Lower lobe of right lung (tissue), 2 donors: ENCODE measurements around the gene INTS6. TPM values are rescaled to one million over a fixed set of nuclear protein-coding genes. Genes with fewer than 3 reads are reported as not detected.

Source experiments
- ATAC-seq, 2 donors: fragments of 200-7000 bp; cut with Tn5 transposase; one replicate each; pipeline ENCODE4 v1.9.1; 2020 to 2022; ENCODE audit warnings: mild to moderate bottlenecking in 2 of 2, moderate library complexity in 2 of 2
- DNase-seq: peaks from one replicate; pipeline ENCODE4 v3.0.0-alpha.2; 2020
- H3K27ac ChIP-seq: fragments of 200-600 bp; one replicate; pipeline ENCODE4 v1.8.0; 2022
- H3K27me3 ChIP-seq: fragments of 200-600 bp; one replicate; pipeline ENCODE4 v1.8.0; 2022; ENCODE audit warnings: low read depth
- H3K36me3 ChIP-seq: fragments of 200-600 bp; one replicate; pipeline ENCODE4 v1.8.0; 2022; ENCODE audit warnings: mild to moderate bottlenecking
- H3K4me1 ChIP-seq: fragments of 200-600 bp; one replicate; pipeline ENCODE4 v1.8.0; 2022
- H3K4me3 ChIP-seq: fragments of 200-600 bp; one replicate; pipeline ENCODE4 v1.8.0; 2022; ENCODE audit warnings: mild to moderate bottlenecking
- H3K9me3 ChIP-seq: fragments of 200-600 bp; one replicate; pipeline ENCODE4 v1.8.0; 2022
- CTCF ChIP-seq: fragments of 200-600 bp; IDR thresholded peaks from one replicate; pipeline ENCODE4 v1.8.0; 2022; ENCODE audit warnings: antibody characterized with exemption, mild to moderate bottlenecking
- intact Hi-C: fragments of 100-400 bp; cut with DNase I; formaldehyde crosslinking; loops from one replicate; pipeline ENCODE4 v1.11.0; 2022
- total RNA-seq: library from RNA; stranded (reverse); fragmentation: NEBNext Ultra II Directional; extraction: Animal tissue kit (Norgen Biotek cat#: 25700); gene quantifications from one replicate; pipeline ENCODE4 v1.2.1, GENCODE V29; 2021
- donor health status: DM: no; HTN: yes; CAD: no; lungs with severe emphysema.

The INTS6 gene
- total RNA-seq, 1 donor from 2014 or later, result 29.5 TPM

- DNase-seq (no peak), ATAC-seq (no peak)
- H3K27ac ChIP-seq, result no peak overlapping the region
- no peaks in the 10 kb centered on the region for H3K9me3 ChIP-seq
- intact Hi-C loops, result no loop called here
- no peaks in the 10 kb centered on the region for H3K27me3 ChIP-seq
- no peaks in the 10 kb centered on the region for H3K4me1 ChIP-seq
- H3K4me3 ChIP-seq, result no peak overlapping the region
- no peak for TF ChIP-seq CTCF
- no peaks in the 10 kb centered on the region for H3K36me3 ChIP-seq
Measured at GRCh38 chr13:51478418-51479198, 25.8 kb upstream of the INTS6 start.

GRCh38 chr13:51477653-51478324 is 25.0 kb upstream of the INTS6 start:
- intact Hi-C loops, result no loop called here
- Histone ChIP-seq H3K27me3 (no peaks in the 10 kb centered on the region), H3K9me3 (no peaks in the 10 kb centered on the region), H3K4me1 (no peaks in the 10 kb centered on the region), H3K36me3 (no peaks in the 10 kb centered on the region), H3K27ac (no peak overlapping the region), H3K4me3 (no peak overlapping the region)
- ATAC-seq, result no peak
- DNase-seq, result no peak
- no peak for TF ChIP-seq CTCF

- intact Hi-C loops, result no loop called here
- Histone ChIP-seq H3K9me3 (no peaks in the 10 kb centered on the region), H3K4me3 (no peak overlapping the region), H3K4me1 (no peaks in the 10 kb centered on the region), H3K27me3 (no peaks in the 10 kb centered on the region), H3K27ac (no peak overlapping the region), H3K36me3 (no peaks in the 10 kb centered on the region)
- ATAC-seq, result no peak
- TF ChIP-seq CTCF, result no peak
- no peak for DNase-seq
Measured at GRCh38 chr13:51477149-51477548, 24.3 kb upstream of the INTS6 start.

GRCh38 chr13:51475727-51476501 is 23.1 kb upstream of the INTS6 start:
- TF ChIP-seq CTCF, result no peak
- intact Hi-C loops, result no loop called here
- Histone ChIP-seq H3K36me3 (no peaks in the 10 kb centered on the region), H3K4me3 (no peak overlapping the region), H3K27ac (no peak overlapping the region), H3K9me3 (no peaks in the 10 kb centered on the region), H3K4me1 (no peaks in the 10 kb centered on the region), H3K27me3 (no peaks in the 10 kb centered on the region)
- no peak for DNase-seq
- ATAC-seq, result no peak

GRCh38 chr13:51469790-51470189 is 17.0 kb upstream of the INTS6 start:
- H3K27ac ChIP-seq, result no peak overlapping the region
- H3K36me3 ChIP-seq, result no peaks in the 10 kb centered on the region
- H3K9me3 ChIP-seq, result no peaks in the 10 kb centered on the region
- TF ChIP-seq CTCF, result no peak
- H3K4me1 ChIP-seq, result no peaks in the 10 kb centered on the region
- no peaks in the 10 kb centered on the region for H3K27me3 ChIP-seq
- intact Hi-C loops, result no loop called here
- ATAC-seq (no peak), DNase-seq (no peak)
- no peak overlapping the region for H3K4me3 ChIP-seq
